Transverse colon (tissue), 4 donors: ENCODE measurements around the gene HHLA2.

ENCODE experiments used
- EP300 ChIP-seq: sonication (generic); formaldehyde crosslinking; IDR thresholded peaks from one replicate; pipeline ENCODE4 v1.6.1; 2017; ENCODE audit warnings: antibody characterized with exemption, low read depth
- POLR2A ChIP-seq: fragments of 450-650 bp; IDR thresholded peaks from one replicate; pipeline ENCODE4 v1.6.1; 2016; ENCODE audit warnings: antibody characterized with exemption, mild to moderate bottlenecking, moderate library complexity
- POLR2AphosphoS5 ChIP-seq, 3 donors: sonication (generic); formaldehyde crosslinking; IDR thresholded peaks; one replicate each; pipeline ENCODE4 v1.6.1; 2016; ENCODE audit warnings: antibody characterized with exemption in 3 of 3
- TF ChIP-seq, protein P1 (sequence below), 5 experiments: fragments of 200-600 bp in 3 of 5; fragments of 450-650 bp in 2 of 5; sonication (generic) in 3 of 5; IDR thresholded peaks; 1 replicate in 2 of 5; 2 replicates in 3 of 5; pipeline ENCODE4 v1.5.1; 2016 to 2017; ENCODE audit warnings: antibody characterized with exemption in 5 of 5, inconsistent platforms in 3 of 5, mild to moderate bottlenecking in 2 of 5, moderate library complexity in 1 of 5

DNA sequence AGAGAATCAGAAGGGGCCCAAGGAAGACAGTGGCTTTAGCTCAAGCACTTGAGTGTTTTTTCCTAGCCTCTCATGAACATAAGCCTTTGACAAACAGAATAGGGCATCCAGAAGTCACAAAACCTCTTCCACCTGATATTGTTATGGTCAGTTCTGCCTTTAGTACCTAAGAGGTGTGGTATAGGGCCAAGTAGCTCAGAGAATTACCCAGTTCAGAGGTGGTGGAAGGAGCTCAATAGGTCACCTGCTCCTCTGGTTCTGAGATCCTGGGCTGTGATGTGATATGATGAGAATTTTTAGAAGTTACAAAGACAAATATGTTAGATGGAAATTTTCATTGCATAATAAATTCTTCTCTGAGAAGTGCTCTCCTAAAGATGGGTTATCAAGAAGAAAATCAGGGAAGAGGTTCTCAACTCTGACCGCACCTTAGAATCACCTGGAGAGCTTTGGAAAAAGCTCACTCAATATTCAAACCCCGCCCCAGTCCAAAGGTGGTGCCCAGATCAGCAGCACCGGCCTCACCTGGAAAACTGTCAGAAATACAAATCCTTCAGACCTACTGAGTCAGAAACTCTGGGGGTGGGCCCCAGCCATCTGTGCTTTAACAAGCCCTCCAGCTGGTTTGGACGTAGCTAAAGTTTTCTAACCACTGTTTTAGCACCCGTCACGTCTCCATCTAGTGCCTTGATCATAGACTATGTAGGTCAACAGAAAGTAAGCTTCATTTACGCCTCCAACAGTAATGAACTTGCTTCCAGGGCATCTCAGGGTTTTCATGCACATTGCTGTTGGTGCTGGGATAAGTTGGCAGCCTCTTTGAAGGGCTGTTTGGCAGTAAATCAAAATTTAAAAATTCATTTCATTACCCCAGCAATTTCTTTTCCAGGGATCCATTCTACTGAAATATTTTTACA, 112.8 kb downstream of the HHLA2 start:
- TF ChIP-seq POLR2AphosphoS5 (IDR thresholded peaks at IDR 0.05) (peak in 1 of 3 donors; percentile 41), POLR2A (no peak), EP300 (no peak)
- TF ChIP-seq, protein P1, sequence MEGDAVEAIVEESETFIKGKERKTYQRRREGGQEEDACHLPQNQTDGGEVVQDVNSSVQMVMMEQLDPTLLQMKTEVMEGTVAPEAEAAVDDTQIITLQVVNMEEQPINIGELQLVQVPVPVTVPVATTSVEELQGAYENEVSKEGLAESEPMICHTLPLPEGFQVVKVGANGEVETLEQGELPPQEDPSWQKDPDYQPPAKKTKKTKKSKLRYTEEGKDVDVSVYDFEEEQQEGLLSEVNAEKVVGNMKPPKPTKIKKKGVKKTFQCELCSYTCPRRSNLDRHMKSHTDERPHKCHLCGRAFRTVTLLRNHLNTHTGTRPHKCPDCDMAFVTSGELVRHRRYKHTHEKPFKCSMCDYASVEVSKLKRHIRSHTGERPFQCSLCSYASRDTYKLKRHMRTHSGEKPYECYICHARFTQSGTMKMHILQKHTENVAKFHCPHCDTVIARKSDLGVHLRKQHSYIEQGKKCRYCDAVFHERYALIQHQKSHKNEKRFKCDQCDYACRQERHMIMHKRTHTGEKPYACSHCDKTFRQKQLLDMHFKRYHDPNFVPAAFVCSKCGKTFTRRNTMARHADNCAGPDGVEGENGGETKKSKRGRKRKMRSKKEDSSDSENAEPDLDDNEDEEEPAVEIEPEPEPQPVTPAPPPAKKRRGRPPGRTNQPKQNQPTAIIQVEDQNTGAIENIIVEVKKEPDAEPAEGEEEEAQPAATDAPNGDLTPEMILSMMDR (IDR thresholded peaks at IDR 0.05) = no peak
